GM19043 (cell line): ENCODE measurements around the gene RPS3.
"Not testable (repeated sequence)": the region's sequence is repeated elsewhere in the genome, so short reads cannot be mapped to it uniquely, and the experiment has no call there.

ENCODE experiments used
- ATAC-seq: cut with Tn5 transposase; IDR thresholded peaks from one replicate; pipeline ENCODE4 v1.9.1; 2021; ENCODE audit warnings: low read depth; ENCODE audit not compliant: unreplicated experiment

The RPS3 gene

DNA sequence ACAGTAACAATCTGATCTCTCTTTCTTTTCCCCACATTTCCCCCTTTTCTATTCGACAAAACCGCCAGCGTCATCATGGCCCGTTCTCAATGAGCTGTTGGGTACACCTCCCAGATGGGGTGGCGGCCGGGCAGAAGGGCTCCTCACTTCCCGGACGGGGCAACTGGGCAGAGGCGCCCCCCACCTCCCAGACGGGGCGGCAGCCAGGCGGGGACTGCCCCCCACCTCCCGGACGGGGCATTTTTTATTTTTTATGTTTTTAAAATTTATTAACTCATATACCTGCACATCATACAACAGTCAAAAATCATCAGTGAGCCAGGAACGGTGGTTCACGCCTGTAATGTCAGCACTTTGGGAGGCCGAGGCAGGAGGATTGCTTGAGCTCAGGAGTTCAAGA, 20.5 kb upstream of the RPS3 start:
- not testable (repeated sequence) for ATAC-seq

DNA sequence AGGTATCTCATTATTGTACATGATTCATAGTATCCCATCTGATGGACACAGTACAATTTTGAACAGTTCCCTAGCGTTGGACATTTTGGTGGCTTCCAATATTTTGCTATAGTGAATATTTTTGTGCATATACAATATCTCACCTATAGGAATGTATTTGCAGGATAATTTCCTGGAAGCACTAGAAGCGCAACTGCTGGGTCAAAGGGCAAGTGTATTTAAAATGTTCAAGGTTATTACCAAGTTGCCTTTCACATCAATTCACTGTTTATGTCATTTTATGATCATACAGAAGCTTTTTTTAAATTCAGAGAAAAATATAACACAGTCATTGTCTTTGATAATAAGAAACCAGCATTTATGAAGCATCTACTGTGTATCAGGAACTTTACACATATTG, 19.1 kb upstream of the RPS3 start:
- ATAC-seq: no peak

DNA sequence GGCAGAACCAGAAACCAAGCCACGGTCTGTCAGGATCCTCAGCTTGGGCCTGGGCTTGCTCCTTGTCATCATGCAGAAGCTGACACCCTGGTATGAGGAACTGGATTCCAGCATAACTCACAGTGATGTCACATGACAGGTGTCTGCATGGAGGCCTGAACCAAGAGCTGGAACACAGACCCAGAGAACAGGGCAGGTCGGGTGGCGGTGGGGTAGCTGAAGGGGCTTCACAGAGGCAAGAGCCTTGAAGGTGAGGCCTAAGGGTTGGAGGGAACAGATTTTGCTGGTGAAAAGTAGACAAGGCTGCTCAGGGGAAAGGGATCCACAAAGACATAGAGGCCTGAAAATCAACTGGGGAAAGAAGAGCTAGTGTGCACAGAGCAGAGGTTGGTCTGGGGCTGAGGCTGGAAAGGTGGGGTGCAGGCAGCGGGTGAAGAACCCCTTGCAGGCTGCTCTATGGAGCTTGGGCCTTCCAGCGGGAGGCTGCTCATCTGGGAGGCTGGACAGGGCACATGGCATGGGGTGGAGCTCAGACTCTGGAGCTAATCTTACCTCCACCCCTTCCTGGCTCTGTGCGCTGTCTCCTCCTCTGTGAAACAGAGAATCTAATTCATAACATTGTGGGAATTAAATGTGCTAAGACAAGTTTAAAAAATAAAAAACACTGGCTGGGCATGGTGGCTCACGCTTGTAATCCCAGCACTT, 18.4 kb upstream of the RPS3 start:
- no peak for ATAC-seq

DNA sequence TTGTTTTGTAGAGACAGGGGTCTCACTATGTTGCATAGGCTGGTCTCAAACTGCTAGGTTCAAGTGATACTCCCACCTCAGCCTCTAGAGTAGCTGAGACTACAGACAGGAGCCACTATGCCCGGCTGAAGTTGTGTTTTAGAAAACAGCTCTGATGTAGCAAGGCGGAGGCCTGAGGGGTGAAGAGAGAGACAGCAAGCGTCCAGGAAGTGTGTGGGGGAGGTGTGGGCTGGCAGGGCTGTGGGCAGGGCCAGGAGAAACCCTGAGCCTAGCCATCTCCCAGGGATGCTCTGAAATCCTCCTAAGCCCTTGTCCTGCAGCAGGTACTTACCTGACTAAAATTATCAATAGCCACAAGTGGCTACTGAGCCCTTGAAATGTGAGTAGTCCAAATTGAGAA, 16.1 kb upstream of the RPS3 start:
- no peak for ATAC-seq

DNA sequence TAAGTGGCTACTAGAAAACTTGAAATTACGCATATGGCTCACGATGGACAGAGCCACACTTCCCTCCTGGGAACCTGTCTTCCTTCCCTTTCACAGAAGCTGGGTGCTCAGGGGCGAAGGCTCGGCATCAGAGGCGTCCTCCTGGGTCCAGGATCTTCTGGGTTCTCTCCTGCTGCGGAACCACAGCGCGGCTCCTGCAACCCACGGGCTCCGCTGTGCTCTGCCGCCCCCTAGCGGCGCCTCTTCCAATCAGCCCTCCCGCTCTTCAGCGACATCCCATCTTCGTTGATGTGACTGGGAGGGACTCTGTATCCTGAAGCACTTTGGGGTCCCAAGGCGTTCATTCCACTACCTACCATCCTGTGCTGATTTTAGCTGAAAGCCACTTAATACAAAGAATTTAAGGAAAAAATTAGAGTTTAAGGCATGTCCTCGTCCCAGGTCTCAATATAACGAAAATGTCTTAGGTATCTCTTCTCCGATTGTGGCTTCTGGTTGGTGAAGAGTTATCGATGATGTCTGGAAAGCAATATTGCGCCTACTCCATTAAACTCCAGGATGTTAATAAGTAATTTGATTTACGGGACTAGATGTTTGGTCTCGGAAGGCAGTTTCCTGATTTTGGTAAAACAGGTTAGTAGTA, 14.8 kb upstream of the RPS3 start:
- ATAC-seq: no peak

DNA sequence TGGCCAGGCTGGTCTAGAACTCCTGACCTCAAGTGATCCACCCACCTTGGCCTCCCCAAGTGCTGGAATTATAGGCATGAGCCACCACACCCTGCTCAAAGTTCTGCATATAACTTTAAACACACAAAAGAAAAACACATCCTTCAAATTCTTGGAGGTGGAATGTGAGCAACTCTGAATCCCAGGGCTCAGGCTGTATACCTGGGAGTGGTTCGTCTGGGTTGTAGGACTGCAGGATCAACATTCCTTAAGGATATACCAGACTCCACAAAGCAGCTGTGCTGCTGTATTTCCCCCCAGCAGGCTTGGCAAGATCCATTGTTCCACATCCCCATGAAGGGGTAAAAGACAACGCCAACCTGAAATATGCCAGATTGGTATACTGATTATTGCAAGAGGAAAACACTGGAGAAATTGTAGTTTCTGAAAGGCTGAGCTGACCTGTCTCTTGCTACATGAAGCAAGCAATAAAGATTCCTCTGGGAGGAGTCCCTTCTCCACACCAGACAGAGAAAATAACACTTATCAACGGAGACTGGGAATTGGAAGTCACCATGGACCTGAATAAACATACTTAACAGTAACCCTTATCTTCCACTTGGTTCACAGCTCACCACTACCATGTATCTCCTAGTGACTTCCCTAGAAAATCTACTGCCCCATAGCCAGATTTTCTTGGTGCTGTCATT, 12.2 kb upstream of the RPS3 start:
- no peak for ATAC-seq

DNA sequence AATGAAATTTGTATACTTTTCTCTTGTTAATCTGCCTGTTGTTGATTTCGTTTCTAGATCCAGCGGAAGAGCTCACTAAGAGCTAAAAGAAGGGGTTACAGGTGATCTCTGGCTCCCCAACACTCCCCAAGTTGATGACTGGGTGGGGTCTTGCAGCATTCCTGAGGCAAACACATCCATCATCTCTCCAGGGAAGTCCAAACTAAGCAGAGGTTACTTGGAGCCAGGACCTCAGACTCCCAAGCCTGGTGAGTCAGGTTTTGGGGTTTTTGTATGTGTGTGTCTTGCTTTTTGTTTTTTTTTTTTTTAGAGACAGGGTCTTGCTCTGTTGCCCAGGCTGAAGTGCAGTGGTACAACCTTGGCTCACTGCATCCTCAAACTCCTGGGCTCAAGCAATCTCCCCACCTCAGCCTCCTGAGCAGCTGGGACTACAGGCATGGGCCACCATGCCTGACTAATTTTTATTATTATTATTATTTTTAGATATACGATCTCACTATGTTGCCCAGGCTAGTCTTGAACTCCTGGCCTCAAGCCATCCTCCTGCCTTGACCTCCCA, 11.5 kb upstream of the RPS3 start:
- no peak for ATAC-seq

DNA sequence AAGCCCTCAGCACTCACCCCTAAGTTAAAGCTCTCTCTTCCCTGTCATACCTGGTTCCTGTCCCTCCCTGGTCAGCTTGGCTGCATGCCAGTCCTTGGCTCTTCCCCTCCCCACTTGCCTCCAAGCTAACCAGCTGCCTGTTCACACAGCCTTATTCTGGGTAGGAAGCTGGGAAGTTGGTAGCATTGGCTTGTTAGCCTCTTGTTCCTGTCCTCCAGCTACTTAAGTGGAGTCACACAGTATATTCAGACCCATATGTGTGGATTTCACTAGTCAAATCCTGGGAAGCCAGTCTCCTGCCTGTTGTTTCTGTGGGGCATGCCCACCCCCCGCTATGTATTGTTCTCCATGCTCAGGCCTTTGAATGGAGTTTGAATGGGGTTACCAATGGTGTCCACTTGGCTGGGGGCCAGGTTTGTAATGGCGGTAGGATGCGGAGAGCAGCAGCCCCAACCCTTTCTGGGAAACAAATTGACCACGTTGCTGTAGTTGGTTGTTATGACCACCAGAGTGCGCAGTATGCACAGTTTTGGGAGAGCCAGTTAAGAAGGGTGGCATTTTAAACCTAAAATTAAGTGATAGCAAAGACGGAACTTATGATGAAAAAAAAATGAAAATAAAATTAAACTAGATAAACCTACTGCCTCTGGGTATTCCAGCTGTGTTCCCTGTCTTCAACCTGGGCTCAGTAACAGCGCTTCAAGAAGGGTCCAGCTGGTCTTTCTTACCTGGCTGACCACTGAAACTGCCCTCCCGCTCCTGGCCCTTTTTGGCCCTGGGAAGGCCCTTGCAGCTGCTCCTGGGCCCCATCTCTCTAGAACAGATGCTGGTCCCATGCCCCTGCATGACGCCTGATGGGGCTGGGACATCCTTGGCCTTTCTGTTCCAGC, 10.7 kb upstream of the RPS3 start:
- peak; percentile 63 for ATAC-seq

DNA sequence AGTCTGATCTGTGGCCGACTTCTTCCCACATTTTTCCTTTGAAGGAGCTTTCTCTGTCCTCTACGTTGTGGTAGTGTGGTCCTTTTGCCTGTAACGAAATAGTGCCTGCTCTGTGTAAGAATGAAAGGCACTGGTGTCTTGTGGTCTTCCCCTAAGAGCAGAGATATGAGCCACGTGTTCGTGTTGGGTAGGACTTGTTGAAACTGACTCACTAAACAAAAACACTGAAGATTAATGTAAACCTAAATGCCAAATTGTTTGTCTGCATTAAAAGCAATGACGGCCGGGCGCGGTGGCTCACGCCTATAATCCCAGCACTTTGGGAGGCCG, 10.1 kb upstream of the RPS3 start:
- ATAC-seq: no peak

DNA sequence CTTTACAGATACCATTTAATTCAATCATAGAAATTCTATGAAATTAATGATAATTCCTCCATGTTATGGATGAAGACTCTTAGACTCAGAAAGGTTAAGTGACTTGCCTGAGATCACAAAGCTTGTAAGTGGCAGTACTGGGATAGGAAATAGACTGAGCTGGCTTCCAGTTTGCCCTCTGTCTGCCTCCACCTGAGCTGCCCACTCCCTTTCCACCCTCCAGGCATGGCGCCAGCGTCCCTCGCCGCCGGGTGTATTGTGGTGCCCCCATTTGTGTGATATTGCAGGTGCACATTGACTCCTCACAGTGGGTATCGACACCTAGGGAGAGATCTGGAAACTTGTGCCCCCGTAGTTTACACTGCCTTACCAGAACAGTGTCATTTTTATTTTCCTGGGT, 9.4 kb upstream of the RPS3 start:
- no peak for ATAC-seq

DNA sequence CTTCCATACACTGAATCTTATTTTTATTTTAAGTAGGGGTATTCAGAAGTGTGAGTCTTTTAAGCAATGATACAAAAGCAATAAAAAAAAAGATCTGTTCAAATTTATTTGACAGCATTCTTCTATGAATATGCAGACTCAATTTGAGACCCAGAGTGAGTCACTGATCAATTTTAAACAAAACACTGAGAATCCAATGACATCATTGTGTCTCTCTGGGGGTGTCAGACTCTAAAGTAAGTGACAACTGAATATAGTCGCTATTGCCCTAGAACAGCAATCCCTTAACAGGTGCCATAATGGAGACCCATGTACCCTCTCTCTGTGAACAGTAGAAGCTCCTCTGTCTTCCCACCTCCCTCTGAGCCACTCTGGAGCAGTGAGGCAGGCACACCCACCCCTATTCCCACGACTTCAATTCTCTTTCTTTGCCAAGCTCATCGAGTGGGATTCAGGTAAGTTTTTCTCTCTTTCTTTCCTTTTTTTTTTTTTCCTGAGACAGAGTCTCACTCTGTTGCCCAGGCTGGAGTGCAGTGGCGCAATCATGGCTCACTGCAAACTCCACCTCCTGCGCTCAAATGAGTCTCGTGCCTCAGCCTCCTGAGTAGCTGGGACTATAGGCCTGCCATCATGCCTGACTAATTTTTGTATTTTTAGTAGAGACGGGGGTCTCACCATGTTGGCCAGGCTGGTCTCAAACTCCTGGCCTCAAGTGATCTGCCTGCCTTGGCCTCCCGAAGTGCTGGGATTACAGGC, 5.1 kb upstream of the RPS3 start:
- no peak for ATAC-seq

DNA sequence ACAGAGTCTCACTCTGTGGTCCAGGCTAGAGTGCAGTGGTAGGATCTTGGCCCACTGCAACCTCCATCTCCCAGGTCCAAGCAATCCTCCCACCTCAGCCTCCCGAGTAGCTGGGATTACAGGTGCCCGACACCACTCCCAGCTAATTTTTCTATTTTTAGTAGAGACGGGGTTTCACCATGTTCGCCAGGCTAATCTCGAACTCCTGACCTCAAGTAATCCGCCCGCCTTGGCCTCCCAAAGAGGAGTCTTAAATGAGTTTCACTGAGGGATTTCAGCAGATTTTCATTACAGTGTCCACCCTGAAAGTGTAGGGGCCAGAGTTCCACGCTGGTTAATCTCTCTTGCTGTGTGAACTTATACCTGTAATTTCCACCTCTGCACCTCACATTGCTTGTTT, 412 bp upstream of the RPS3 start:
- no peak for ATAC-seq

DNA sequence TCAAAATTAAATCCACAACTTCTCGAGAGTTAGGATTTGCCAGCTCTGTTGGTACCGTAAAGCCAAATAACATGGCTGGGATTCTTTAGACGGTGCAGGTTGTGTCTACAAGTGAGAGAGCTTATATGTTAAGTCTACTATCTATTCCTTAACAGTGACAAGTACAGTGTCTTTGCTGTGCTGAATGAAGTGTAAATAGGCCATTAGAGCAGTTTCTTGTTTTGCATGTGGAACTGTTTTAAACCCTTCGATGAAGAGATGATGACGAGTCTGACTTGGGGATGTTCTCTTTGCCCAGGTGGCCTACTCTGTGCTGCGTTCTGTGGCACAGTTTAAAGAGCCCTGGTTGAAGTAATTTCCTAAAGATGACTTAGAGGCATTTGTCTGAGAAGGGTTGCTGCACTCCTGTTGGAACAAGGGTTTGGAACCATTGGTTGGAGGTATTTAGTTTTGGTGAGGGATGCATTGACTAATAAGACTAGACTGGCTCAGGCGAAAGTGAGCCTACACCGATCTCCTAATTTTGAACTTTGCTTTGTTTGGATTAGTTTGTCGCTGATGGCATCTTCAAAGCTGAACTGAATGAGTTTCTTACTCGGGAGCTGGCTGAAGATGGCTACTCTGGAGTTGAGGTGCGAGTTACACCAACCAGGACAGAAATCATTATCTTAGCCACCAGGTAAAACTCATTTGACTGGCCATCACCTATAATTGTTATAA, 988 bp downstream of the RPS3 start:
- ATAC-seq: no peak

DNA sequence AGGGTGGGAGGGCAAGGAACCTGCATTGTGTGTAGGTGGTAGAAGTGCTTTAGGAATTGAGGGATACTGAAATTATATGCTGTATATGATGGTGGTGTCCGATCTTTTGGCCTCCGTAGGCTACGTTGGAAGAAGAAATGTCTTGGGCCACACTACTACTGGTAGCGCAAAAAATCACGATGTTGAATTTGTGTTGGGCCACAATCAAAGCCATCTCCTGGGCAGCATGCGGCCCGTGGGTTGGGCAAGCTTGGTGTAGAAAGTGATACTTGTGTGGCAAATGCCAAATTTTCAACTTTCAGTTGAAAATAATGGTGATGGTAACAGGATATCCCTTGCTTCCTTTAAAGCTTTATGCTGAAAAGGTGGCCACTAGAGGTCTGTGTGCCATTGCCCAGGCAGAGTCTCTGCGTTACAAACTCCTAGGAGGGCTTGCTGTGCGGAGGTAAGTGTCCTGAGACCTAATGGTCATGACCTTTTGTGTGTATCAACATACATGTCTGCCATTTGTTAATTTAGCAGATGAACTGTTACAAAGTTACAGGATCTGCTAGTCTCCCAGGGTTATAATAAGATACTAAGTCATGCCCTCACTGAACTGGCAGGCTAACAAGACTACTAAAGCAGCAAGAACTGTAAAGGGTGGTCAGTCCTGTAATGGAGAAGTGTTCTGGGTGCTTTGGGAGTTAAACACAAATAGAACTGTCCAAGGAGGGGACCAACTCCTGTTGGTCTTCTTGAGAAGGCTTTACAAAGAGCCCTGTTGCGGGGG, 2.9 kb downstream of the RPS3 start:
- no peak for ATAC-seq

DNA sequence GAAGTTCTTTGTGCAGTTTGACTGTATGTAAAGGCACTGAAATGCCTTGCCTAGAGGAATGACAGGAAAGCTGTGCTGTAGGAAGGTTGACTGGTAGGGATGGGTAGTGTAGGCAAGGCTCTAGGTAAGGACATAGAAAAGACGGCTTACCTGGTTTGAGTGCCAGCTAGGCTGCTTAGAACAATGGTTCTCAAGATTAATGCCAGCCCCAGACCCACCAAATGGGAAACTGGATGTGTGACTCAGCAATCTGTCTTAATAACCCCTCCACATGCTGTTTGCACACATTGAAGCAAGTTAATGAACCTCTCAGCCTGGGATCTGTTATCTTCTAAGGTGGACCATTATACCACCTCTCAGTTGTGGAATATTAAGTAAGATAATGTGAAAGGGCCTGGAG, 3.7 kb downstream of the RPS3 start:
- no peak for ATAC-seq

DNA sequence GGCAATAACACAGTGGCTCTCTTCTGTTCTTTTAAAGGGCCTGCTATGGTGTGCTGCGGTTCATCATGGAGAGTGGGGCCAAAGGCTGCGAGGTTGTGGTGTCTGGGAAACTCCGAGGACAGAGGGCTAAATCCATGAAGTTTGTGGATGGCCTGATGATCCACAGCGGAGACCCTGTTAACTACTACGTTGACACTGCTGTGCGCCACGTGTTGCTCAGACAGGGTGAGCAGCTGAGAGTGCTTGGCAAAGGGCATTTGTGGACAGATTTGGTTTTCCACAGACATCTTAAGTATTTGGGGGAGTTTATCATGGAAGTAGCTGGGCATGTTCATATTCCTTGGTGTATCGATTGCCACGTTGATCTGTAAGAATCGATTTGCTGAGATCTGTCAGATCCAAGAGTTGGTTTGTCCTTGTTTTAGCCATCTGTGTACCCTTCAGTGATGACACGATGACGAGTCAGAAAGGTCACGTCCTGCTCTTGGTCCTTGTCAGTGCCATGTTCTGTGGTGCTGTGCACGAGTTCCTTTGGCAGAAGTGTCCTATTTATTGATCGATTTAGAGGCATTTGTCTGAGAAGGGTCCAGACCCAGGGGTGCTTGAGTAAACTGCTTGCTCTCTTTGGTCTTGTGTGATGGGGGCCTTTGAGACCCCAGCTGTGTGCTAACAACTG, 4.8 kb downstream of the RPS3 start:
- ATAC-seq: no peak

DNA sequence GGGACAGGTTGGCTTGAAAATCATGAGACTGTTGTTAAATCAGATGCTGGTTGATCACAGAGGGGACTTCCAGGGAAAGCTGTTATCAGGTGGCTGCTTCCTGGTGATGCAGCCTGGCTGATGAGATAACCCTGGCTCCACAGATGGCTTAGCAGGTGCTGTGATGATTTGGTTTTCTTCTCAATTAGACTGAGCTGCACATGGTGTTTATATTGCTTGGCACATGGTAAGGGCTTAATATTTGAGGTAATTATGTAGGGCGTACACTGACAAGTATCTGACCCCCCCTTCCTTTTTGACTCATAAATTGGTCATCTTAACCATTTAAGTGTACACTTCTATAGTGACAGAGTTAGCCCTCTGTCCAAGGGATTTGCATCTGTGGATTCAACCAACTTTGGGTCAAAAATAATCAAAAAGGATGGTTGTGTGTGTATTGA, 7.0 kb downstream of the RPS3 start:
- ATAC-seq: no peak

DNA sequence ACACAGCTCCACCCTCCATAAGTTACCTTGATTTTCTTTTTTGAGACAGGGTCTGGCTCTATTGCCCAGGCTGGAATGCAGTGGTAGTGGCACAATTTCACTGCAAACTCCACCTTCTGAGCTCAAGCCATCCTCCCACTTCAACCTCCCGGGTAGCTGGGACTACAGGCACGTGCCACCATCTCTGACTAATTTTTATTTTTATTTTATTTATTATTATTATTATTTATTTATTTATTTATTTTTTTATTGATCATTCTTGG, 9.6 kb downstream of the RPS3 start:
- no peak for ATAC-seq
